Measurements from ENCODE around the gene CSNK2B. TPM values are rescaled to one million over a fixed set of nuclear protein-coding genes. Genes with fewer than 3 reads are reported as not detected.

CSNK2B gene
- total and polyA plus RNA-seq, 2 donors from 2014 or later = 130 to 270 TPM

- Histone ChIP-seq H3K4me1 (ENCODE audit: control insufficient read depth in 2 of 3, insufficient read depth in 2 of 3, low read depth in 1 of 3, low read length in 3 of 3) (peaks cover 0 to 10% (median 9%) of the 10 kb centered on the region in 3 donors), H3K4me3 (ENCODE audit: low read length in 3 of 3) (peak overlapping the region; percentile 89 to 98 (median 96)), H3K27ac (ENCODE audit: low read depth in 2 of 2, low read length in 2 of 2) (no peak overlapping the region), H3K9me3 (ENCODE audit: control insufficient read depth in 2 of 3, insufficient read depth in 1 of 3, low read length in 3 of 3) (no peaks in the 10 kb centered on the region), H3K36me3 (ENCODE audit: control insufficient read depth in 2 of 3, insufficient read depth in 3 of 3, low read length in 3 of 3) (peaks cover 3 to 5% (median 4%) of the 10 kb centered on the region in 3 donors), H3K9ac (ENCODE audit: low read length in 3 of 3) (peak overlapping the region; percentile 81 to 96 (median 88)), H3K27me3 (ENCODE audit: control insufficient read depth, insufficient read depth, low read length) (no peaks in the 10 kb centered on the region)
- FAIRE-seq (no peak), DNase-seq (peak in 3 of 5 donors; percentile 41 to 74 (median 52))
- no peak for TF ChIP-seq CTCF (IDR thresholded peaks at IDR 0.05; ENCODE audit: borderline replicate concordance, extremely low read depth, insufficient read depth)
- intact Hi-C loops (cut with DNase I) = no loop called here
Measured at GRCh38 chr6:31701666-31702404, 36.0 kb downstream of the CSNK2B start.

- Histone ChIP-seq H3K4me3 (ENCODE audit: low read length in 3 of 3) (peak overlapping the region; percentile 89 to 98 (median 96)), H3K27me3 (ENCODE audit: control insufficient read depth, insufficient read depth, low read length) (no peaks in the 10 kb centered on the region), H3K4me1 (ENCODE audit: control insufficient read depth in 2 of 3, insufficient read depth in 2 of 3, low read depth in 1 of 3, low read length in 3 of 3) (peaks cover 0 to 10% (median 9%) of the 10 kb centered on the region in 3 donors), H3K27ac (ENCODE audit: low read depth in 2 of 2, low read length in 2 of 2) (peak overlapping the region; percentile 92 to 95), H3K9me3 (ENCODE audit: control insufficient read depth in 2 of 3, insufficient read depth in 1 of 3, low read length in 3 of 3) (no peaks in the 10 kb centered on the region), H3K9ac (ENCODE audit: low read length in 3 of 3) (peak overlapping the region; percentile 81 to 96 (median 88)), H3K36me3 (ENCODE audit: control insufficient read depth in 2 of 3, insufficient read depth in 3 of 3, low read length in 3 of 3) (peaks cover 0 to 3% (median 3%) of the 10 kb centered on the region in 3 donors)
- TF ChIP-seq CTCF (IDR thresholded peaks at IDR 0.05; ENCODE audit: borderline replicate concordance, extremely low read depth, insufficient read depth) = no peak
- intact Hi-C loops (cut with DNase I) = no loop called here
- FAIRE-seq (no peak), DNase-seq (no peak)
Measured at GRCh38 chr6:31702405-31702818, 36.5 kb downstream of the CSNK2B start.

GRCh38 chr6:31702819-31703716, 37.2 kb downstream of the CSNK2B start, which contains the start of gene ABHD16A:
Gene ABHD16A, minus strand, starts transcription at chr6:31703324. Its CDS starts 43 bp downstream, at chr6:31703281.
- H3K9ac ChIP-seq (ENCODE audit: low read length in 3 of 3) = peak within 1 kb of the TSS; percentile 81 to 96 (median 88)
- H3K9me3 ChIP-seq (ENCODE audit: control insufficient read depth in 2 of 3, insufficient read depth in 1 of 3, low read length in 3 of 3) = no peaks in the 10 kb centered on the region
- intact Hi-C loops (cut with DNase I) = no loop called here
- H3K4me3 ChIP-seq (ENCODE audit: low read length in 3 of 3) = peak within 1 kb of the TSS; percentile 89 to 98 (median 96)
- H3K27ac ChIP-seq (ENCODE audit: low read depth in 2 of 2, low read length in 2 of 2) = peak within 1 kb of the TSS; percentile 92 to 95
- H3K4me1 ChIP-seq (ENCODE audit: control insufficient read depth in 2 of 3, insufficient read depth in 2 of 3, low read depth in 1 of 3, low read length in 3 of 3) = peaks cover 0 to 10% (median 9%) of the 10 kb centered on the region in 3 donors
- TF ChIP-seq CTCF (IDR thresholded peaks at IDR 0.05; ENCODE audit: borderline replicate concordance, extremely low read depth, insufficient read depth) = peak; percentile 10
- peaks cover 0 to 3% (median 0%) of the 10 kb centered on the region in 3 donors for H3K36me3 ChIP-seq (ENCODE audit: control insufficient read depth in 2 of 3, insufficient read depth in 3 of 3, low read length in 3 of 3)
- no peak for FAIRE-seq
- no peaks in the 10 kb centered on the region for H3K27me3 ChIP-seq (ENCODE audit: control insufficient read depth, insufficient read depth, low read length)
- peak; percentile 99 to 100 (median 99) for DNase-seq
